Measurements from ENCODE around the gene PSME1.

The PSME1 gene

DNA sequence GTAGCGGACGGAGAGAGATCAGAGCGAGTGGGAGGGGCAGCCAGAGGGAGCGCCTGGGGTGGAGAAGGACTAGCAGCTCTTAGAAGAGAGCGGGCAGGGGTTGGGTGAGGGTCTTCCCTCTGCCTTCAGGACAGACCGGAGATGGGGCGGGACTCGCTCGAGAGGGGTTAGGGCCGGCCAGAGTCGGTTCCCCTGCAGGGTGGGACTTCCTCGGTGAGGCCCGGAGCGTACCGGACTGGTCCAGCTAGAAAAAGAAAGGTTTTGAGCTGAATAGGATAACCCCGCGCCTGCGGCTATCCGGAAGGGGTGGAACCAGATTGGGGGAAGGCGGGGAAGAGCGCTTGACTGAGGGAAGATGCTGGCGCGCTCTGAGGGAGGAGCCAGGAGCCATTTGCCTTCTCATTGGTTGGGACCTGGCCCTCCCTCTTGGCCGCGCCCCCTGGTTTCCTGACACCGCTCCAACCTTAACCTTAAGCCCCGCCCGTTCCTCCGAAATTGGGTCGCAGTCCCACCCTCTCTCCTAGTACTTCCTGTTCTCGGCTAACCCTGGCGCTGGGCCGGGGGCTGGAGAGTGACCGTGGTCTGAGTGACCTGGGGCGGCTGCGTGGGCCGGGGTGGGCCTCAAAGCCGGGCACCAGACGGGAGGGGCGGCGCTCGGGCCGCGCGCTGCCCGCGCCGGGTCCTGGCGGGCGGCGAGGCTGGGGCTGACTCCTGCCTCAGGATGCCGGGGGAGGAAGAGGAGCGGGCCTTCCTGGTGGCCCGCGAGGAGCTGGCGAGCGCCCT, 11.2 kb downstream of the PSME1 start, which contains the start of gene RNF31:
Gene RNF31 (plus strand): TSS at position 521 of the 783 bp plus-strand sequence. CDS start 201 bp downstream, at position 722.
- peak; percentile 96 for DNase-seq (ENCODE audit: low read depth)

DNA sequence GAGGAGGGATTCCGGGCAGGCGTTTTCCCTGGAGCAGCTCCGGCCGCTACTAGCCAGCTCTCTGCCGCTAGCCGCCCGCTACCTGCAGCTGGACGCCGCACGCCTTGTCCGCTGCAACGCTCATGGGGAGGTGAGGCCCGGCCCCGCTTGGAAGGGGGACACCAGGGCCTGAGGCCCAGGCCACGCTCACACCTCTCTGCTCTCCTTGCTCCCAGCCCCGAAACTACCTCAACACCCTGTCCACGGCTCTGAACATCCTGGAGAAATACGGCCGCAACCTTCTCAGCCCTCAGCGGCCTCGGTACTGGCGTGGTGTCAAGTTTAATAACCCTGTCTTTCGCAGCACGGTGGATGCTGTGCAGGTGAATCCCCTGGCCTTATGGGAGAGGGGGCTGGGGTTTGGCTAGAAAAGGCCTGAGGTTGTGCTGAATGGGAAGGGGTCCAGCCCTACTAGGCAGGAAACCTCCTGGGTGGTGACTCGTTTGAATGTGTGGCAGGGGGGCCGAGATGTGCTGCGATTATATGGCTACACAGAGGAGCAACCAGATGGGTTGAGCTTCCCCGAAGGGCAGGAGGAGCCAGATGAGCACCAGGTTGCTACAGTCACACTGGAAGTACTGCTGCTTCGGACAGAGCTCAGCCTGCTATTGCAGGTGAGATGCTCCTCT, 11.9 kb downstream of the PSME1 start:
- no peak for DNase-seq (ENCODE audit: low read depth)

DNA sequence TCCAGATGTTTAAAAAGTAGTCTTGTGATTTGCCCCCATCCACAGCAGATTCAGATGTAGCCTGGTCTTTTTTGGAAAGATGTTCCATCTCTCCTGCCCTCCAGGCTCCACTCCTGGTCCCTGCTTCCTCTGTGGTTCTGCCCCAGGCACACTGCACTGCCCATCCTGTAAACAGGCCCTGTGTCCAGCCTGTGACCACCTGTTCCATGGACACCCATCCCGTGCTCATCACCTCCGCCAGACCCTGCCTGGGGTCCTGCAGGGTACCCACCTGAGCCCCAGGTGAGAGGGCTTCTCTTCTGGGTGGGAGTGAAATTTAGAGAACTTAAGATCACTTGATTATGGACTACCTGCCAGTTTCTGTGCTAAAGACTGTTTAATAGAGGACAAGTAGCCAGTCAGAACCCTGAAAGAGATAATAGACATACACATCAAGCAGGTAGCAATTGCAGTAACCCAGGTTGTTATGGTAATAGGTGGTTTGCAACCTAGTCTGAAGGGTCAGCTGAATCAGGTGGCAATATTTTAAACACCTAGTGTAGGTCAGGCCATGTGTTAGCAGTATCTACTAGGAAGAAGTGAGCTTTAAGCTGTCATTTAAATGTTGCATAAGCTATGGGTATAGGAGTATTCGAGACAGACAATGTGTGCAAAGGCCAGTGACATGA, 13.4 kb downstream of the PSME1 start:
- DNase-seq (ENCODE audit: low read depth) = no peak

DNA sequence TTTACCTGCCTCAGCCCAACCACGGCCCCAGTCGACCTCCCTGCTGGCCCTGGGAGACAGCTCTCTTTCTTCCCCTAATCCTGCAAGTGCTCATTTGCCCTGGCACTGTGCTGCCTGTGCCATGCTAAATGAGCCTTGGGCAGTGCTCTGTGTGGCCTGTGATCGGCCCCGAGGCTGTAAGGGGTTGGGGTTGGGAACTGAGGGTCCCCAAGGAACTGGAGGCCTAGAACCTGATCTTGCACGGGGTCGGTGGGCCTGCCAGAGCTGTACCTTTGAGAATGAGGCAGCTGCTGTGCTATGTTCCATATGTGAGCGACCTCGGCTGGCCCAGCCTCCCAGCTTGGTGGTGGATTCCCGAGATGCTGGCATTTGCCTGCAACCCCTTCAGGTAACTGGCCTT, 14.1 kb downstream of the PSME1 start:
- no peak for DNase-seq (ENCODE audit: low read depth)

DNA sequence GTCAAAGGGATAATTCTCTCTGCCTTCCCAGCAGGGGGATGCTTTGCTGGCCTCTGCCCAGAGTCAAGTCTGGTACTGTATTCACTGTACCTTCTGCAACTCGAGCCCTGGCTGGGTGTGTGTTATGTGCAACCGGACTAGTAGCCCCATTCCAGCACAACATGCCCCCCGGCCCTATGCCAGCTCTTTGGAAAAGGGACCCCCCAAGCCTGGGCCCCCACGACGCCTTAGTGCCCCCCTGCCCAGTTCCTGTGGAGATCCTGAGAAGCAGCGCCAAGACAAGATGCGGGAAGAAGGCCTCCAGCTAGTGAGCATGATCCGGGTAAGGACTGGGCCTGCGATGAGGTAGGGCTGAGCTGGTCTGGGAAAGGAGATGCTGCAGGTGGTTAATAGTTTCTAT, 14.6 kb downstream of the PSME1 start:
- DNase-seq (ENCODE audit: low read depth) = no peak

DNA sequence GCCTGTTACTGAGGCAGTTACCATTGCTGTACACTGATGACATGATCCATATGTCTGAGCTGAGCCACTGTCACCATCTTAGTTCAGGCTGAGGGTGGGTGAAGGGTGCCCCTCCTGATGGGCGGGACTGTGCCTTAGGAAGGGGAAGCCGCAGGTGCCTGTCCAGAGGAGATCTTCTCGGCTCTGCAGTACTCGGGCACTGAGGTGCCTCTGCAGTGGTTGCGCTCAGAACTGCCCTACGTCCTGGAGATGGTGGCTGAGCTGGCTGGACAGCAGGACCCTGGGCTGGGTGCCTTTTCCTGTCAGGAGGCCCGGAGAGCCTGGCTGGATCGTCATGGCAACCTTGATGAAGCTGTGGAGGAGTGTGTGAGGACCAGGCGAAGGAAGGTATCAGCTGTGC, 15.0 kb downstream of the PSME1 start:
- DNase-seq (ENCODE audit: low read depth) = no peak

DNA sequence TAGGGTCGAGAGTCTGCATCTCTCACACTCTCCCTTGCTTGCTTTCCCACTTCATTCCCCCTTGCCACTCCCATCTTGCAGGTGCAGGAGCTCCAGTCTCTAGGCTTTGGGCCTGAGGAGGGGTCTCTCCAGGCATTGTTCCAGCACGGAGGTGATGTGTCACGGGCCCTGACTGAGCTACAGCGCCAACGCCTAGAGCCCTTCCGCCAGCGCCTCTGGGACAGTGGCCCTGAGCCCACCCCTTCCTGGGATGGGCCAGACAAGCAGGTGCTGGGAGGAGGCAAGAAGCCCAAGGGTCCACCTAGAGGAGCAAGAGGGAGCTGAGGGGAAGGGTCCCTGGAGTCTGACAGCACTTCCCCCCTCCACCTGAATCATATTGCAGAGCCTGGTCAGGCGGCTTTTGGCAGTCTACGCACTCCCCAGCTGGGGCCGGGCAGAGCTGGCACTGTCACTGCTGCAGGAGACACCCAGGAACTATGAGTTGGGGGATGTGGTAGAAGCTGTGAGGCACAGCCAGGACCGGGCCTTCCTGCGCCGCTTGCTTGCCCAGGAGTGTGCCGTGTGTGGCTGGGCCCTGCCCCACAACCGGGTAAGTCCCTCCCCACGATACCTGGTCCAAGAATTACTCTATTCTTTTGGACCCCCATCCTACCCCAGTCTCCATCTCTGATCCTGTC, 15.5 kb downstream of the PSME1 start:
- no peak for DNase-seq (ENCODE audit: low read depth)

DNA sequence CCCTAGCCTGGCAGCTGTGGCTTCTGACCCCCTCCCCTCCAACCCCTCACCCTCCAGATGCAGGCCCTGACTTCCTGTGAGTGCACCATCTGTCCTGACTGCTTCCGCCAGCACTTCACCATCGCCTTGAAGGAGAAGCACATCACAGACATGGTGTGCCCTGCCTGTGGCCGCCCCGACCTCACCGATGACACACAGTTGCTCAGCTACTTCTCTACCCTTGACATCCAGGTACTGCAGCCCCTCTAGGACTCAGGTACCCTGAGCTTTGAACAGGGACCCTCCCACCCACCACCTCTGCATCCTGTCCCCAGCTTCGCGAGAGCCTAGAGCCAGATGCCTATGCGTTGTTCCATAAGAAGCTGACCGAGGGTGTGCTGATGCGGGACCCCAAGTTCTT, 19.1 kb downstream of the PSME1 start:
- no peak for DNase-seq (ENCODE audit: low read depth)

DNA sequence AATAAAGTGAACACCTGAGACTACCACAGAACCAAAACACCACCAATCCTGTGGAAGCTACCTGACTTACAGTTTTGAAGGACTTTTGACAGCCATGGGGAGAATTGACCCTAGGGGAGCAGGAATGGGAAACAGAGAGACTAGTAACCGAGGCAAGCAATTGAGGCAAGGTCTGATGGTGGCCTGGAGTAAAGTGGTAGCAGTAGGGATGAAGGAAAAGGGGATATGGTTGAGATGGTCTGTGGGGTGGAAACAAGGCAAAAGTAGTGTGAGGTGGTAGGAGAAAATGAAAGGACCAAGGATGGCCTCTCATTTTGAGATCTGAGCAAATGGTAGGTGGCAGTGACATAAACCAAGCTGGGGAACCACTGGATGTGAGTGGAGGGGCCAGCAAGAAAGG, 20.8 kb downstream of the PSME1 start:
- DNase-seq (ENCODE audit: low read depth) = no peak

DNA sequence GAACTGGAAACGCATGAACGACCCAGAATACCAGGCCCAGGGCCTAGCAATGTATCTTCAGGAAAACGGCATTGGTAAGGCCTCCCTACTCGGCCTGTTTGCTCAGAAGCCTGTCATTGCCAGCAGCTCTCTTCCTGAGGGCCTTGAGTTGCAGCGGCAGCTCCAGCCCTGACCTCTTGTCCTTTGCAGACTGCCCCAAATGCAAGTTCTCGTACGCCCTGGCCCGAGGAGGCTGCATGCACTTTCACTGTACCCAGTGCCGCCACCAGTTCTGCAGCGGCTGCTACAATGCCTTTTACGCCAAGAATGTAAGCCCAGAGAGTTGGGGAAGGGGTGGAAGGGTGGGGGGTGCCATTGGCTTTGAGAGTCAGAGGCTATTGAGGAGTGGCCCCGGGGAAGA, 21.3 kb downstream of the PSME1 start:
- DNase-seq (ENCODE audit: low read depth) = no peak

DNA sequence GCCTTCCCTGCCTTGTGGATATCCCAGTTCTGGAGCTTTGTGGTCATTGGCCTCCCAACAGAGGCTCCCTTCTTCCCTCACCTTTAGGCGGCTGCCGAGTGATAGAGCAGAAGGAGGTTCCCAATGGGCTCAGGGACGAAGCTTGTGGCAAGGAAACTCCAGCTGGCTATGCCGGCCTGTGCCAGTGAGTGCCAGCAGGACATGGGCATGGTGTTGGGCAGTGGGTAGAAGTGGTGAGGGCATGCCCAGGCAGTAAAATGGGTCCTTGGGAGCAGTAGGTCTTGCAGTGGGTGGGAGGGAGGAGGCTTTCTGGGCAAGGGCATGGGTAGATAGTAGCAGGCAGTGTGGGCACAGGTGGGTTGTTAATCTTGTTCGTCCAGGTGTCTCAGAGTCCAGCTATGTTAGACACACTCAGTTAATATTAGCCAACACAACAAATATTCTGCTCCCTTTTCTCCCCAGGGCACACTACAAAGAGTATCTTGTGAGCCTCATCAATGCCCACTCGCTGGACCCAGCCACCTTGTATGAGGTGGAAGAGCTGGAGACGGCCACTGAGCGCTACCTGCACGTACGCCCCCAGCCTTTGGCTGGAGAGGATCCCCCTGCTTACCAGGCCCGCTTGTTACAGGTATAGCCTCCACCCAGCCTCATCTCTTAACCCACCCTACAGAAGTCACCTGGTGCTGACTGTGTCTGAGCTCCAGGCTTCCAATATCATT, 23.9 kb downstream of the PSME1 start:
- DNase-seq (ENCODE audit: low read depth) = no peak

DNA sequence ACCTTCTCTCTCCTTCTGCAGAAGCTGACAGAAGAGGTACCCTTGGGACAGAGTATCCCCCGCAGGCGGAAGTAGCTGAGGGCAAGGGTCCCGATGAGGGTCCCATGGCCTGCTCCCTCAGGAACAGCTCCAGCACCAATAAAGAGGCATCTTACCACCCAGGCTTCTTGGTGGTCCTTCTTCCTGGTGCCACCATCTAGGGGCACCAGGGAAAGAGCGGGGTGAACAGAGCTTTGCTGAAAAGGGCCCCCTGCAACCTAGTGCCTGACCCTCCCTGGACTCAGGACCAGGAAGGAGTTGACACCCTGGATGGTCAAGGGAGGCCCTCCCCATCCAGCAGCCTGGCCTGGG, 24.5 kb downstream of the PSME1 start:
- no peak for DNase-seq (ENCODE audit: low read depth)

DNA sequence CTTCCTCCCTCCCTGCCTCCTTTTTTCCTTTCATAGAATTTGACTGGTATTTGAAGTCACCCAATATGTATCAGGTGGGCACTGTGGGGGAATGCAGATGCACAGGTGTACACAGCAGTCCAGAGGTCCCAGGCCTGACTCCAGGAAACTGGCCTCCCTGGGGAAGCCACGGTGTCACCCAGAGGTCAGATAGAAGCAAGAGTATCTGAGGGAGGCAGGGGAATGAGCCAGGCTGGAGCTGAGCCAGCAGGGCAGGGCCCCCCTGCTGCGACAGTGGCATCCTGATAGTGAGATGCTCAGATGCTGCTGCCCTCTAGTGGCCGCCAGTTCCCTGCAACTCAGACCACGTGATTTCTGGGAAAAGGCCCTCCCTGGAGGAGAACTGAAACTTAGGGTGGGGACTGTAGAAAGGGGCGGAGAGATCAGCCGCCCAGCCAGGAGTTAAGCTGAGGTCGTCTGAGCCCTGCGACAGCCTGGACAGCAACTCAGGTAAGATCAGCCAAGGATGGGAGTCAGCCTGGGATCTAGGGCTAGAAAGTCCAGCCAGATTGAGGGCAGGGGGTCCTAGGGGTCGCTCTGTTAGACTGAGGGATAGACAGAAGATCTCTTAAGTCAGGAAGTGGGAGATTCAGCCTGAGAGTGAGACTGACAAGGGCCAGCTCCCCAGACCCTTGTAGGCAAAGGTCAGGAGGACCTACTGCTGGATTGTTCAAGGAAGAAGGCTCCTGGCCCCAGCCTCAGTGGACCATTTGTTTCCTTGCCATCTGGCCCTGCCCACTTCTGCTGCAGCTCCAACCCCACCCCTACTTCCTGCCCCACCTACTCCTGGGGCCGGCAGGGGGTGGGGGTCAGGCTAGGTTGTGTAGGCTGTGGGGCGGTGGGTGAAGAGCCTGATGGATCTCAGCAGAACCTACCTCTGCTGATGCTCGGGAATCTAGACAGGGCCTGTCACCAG, 25.1 kb downstream of the PSME1 start, which contains the start of gene IRF9:
Gene IRF9 (plus strand): TSS at position 416 of the 955 bp plus-strand sequence. CDS start 880 bp downstream, outside the sequence.
- DNase-seq (ENCODE audit: low read depth) = peak; percentile 97

DNA sequence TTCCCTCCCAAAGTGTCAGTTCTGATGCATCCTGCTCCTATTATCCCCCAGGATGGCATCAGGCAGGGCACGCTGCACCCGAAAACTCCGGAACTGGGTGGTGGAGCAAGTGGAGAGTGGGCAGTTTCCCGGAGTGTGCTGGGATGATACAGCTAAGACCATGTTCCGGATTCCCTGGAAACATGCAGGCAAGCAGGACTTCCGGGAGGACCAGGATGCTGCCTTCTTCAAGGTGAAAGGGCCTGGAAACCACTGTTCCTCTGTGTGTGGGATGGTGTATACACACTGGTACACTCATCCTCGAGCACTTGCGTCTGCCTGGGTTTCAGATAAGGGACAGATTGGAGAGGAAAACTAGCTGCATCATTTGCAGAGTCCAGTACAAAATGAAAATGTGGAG, 26.1 kb downstream of the PSME1 start:
- no peak for DNase-seq (ENCODE audit: low read depth)

DNA sequence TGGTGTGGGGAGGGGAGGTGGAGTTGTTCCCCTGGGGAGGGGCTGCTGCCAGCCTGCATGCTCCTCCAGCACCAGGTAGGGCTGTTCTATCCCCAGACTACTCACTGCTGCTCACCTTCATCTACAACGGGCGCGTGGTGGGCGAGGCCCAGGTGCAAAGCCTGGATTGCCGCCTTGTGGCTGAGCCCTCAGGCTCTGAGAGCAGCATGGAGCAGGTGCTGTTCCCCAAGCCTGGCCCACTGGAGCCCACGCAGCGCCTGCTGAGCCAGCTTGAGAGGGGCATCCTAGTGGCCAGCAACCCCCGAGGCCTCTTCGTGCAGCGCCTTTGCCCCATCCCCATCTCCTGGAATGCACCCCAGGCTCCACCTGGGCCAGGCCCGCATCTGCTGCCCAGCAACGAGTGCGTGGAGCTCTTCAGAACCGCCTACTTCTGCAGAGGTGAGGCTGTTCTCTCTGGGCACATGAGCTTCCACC, 28.6 kb downstream of the PSME1 start:
- no peak for DNase-seq (ENCODE audit: low read depth)

DNA sequence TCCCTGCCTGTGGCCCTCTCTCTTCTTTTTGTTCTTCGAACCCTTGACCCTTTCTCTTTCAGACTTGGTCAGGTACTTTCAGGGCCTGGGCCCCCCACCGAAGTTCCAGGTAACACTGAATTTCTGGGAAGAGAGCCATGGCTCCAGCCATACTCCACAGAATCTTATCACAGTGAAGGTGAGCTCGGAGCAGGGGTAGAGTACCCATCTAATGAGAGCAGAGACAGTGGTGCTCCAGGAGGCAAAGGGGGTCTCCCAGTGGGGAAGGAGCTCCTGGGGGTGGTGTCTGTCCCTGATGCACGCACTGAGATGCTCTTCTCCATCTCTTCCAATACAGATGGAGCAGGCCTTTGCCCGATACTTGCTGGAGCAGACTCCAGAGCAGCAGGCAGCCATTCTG, 29.8 kb downstream of the PSME1 start:
- DNase-seq (ENCODE audit: low read depth) = no peak

DNA sequence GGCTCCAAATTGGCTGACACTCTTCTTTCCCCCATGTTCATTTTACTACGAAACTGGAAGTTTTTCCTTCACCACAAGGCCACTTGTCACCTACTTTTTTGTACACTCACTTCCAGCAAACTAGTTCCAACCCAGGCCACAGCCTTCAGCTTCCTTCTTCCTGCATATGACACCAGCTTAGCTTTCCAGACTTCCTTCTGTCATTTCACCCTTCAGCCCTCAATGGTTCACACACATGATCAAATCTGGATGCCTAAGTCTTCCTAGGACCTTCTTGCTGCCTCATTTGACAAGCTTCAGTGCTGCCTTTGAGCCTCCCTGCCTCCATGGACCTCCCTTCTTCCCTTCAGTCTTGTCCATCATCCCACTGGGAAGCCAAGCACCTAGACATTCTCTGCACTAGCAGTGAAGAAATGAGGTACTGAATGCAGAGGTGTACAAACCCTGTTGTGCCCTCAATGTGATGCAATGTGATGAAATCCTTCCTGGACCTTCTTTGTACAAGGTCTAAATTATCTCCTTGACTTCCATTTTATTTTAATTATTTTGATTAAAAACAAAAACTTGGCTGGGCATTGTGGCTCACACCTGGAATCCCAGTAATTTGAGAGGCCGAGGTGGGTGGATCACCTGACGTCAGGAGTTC, 31.6 kb downstream of the PSME1 start:
- no peak for DNase-seq (ENCODE audit: low read depth)

DNA sequence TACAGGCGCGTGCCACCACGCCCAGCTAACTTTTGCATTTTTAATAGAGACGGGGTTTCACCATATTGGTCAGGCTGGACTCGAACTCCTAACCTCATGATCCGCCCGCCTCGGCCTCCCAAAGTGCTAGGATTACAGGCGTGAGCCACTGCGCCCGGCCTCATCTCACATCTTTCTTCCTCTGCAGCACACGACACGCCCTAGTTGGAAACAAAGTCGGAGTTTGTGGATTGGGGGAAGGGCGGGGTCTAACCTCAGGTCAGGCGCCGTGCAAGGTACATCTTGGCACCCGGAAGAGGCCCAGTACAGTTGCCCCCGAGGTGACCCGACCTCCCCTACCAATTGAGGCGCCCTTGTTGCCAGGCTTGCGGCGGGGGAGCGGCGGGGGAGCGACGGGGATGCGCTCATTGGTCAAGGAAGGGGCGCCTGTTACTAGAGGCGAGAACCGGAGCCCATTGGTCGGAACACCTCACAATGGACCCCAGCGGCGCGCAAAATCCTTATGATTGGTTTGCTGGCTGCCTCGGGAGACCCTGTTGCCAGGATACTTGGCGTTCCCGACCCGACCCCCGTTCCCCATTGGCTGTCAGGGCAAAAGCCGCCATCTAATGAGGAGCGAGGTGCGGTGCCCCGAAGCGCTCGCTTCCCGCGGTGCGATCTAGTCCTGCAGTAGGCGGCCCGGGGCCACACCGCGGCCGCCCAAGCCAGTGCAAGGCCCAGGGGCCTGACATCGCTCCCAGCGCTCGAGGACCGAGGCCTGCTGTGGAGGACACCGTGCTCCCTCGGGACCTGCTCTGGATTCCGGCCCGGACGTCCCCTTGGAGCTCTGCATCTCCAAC, 35.6 kb downstream of the PSME1 start, which contains the start of gene REC8:
Gene REC8 (plus strand): TSS at position 659 of the 839 bp plus-strand sequence. CDS start 473 bp downstream, outside the sequence.
- peak; percentile 74 for DNase-seq (ENCODE audit: low read depth)
